Suprapubic skin (tissue), 4 donors: Measurements from ENCODE around the gene PIK3IP1. TPM values are rescaled to one million over a fixed set of nuclear protein-coding genes. Genes with fewer than 3 reads are reported as not detected.

Source experiments
- DNase-seq, 2 donors: peaks; one replicate each; pipeline ENCODE4 v3.0.0-alpha.2; 2019; ENCODE audit warnings: low spot score in 2 of 2
- H3K27ac ChIP-seq: fragments of 200-600 bp; sonication (generic); one replicate; pipeline ENCODE4 v1.5.1; 2019
- H3K27me3 ChIP-seq: fragments of 200-600 bp; sonication (generic); one replicate; pipeline ENCODE4 v1.5.1; 2019
- H3K36me3 ChIP-seq: fragments of 200-600 bp; sonication (generic); one replicate; pipeline ENCODE4 v1.5.1; 2019
- H3K4me1 ChIP-seq: fragments of 200-600 bp; sonication (generic); one replicate; pipeline ENCODE4 v1.5.1; 2019
- H3K4me3 ChIP-seq: fragments of 200-600 bp; sonication (generic); one replicate; pipeline ENCODE4 v1.5.1; 2019; ENCODE audit warnings: mild to moderate bottlenecking
- H3K9me3 ChIP-seq: fragments of 200-600 bp; sonication (generic); one replicate; pipeline ENCODE4 v1.5.1; 2019
- CTCF ChIP-seq, 2 donors: fragments of 200-600 bp in 1 of 2; fragments of 450-650 bp in 1 of 2; sonication (generic) in 1 of 2; IDR thresholded peaks; one replicate each; pipeline ENCODE4 v1.5.1; 2016 to 2019; ENCODE audit warnings: antibody characterized with exemption in 2 of 2, mild to moderate bottlenecking in 1 of 2, moderate library complexity in 1 of 2
- EP300 ChIP-seq: sonication (generic); formaldehyde crosslinking; IDR thresholded peaks from one replicate; pipeline ENCODE4 v1.6.1; 2017; ENCODE audit warnings: antibody characterized with exemption
- POLR2A ChIP-seq, 2 donors: fragments of 450-650 bp; IDR thresholded peaks; one replicate each; pipeline ENCODE4 v1.6.1; 2017; ENCODE audit warnings: antibody characterized with exemption in 2 of 2, mild to moderate bottlenecking in 2 of 2, moderate library complexity in 2 of 2
- POLR2AphosphoS5 ChIP-seq, 3 donors: sonication (generic); formaldehyde crosslinking; IDR thresholded peaks; one replicate each; pipeline ENCODE4 v1.6.1; 2017; ENCODE audit warnings: antibody characterized with exemption in 3 of 3
- WGBS: methylation state at CpG from one replicate; pipeline ENCODE4 v1.1.5; 2018; 5-methylcytosine and 5-hydroxymethylcytosine counted together
- total RNA-seq, 4 donors: library from RNA; depleted of rRNA; stranded (reverse); fragments of >200 nt; gene quantifications; one replicate each; pipeline ENCODE4 v1.1.0, GENCODE V29; 2016

Gene PIK3IP1
- total RNA-seq, 4 donors from 2014 or later = 40.7 to 126 (median 64.4) TPM

DNA sequence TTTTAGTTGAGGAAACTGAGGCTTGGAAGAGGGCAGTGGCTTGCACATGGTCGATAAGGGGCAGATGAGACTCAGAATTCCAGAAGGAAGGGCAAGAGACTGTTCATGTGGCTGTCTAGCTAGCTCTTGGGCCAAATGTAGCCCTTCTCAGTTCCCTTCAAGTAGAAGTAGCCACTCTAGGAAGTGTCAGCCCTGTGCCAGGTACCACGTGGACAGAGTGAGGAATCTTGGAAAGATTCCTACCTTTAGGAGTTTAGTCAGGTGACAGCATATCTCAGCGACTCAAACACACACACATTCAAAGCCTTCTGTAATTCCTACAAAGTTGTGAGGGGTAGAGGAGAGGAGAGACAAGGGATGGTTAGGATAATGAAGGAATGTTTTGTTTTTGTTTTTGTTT lies 18.3 kb downstream of the PIK3IP1 start:
- DNase-seq = no peak
- H3K4me1 ChIP-seq = peaks cover 11% of the 10 kb centered on the region
- H3K36me3 ChIP-seq = peaks cover 77% of the 10 kb centered on the region

DNA sequence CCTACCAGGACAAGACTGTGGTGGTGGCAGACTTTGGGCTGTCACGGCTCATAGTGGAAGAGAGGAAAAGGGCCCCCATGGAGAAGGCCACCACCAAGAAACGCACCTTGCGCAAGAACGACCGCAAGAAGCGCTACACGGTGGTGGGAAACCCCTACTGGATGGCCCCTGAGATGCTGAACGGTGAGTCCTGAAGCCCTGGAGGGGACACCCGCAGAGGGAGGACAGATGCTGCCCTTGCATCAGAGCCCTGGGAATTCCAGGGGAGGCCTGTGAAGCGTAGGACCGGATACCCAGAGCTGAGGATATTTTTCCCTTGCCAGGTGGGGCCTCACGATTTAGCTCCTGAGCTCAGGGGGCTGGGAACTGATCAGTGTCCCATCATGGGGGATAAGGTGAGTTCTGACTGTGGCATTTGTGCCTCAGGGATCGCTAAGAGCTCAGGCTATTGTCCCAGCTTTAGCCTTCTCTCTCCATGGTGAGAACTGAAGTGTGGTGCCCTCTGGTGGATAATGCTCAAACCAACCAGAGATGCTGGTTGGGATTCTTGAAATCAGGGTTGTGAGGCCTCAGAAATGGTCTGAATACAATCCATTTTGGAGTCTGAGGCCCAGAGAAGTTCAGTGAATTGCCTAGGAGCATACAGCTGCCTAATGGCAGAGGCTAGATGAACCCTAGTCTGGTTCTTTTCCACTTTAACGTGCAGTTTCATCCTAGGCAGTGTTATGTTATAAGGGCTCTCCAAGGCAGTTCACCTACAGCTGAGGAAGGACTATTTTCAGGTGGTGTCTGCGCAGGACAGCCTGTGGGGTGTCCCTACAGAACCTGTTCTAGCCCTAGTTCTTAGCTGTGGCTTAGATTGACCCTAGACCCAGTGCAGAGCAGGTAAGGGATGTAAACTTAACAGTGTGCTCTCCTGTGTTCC lies 19.5 kb downstream of the PIK3IP1 start:
- Histone ChIP-seq H3K27me3 (no peaks in the 10 kb centered on the region), H3K27ac (no peak overlapping the region), H3K9me3 (no peaks in the 10 kb centered on the region), H3K4me3 (no peak overlapping the region), H3K4me1 (peaks cover 8% of the 10 kb centered on the region), H3K36me3 (peaks cover 75% of the 10 kb centered on the region)
- no peak for DNase-seq
- TF ChIP-seq CTCF (IDR thresholded peaks at IDR 0.05) (peak; percentile 49 to 62), POLR2AphosphoS5 (IDR thresholded peaks at IDR 0.05) (no peak)
- 83% methylated on average over 9 of the region's 15 CpGs for WGBS

More for the DNA sequence above, 18.3 kb downstream of the PIK3IP1 start:
- WGBS = 73% methylated on average over 3 of the region's 3 CpGs
- H3K27ac ChIP-seq = no peak overlapping the region
- TF ChIP-seq POLR2AphosphoS5 (IDR thresholded peaks at IDR 0.05) (no peak), EP300 (no peak), POLR2A (IDR thresholded peaks at IDR 0.05) (no peak), CTCF (IDR thresholded peaks at IDR 0.05) (no peak)
- H3K27me3 ChIP-seq = no peaks in the 10 kb centered on the region
- no peaks in the 10 kb centered on the region for H3K9me3 ChIP-seq
- H3K4me3 ChIP-seq = no peak overlapping the region

- TF ChIP-seq EP300 (no peak), CTCF (IDR thresholded peaks at IDR 0.05) (no peak), POLR2AphosphoS5 (IDR thresholded peaks at IDR 0.05) (no peak), POLR2A (IDR thresholded peaks at IDR 0.05) (no peak)
- Histone ChIP-seq H3K4me3 (no peak overlapping the region), H3K4me1 (peaks cover 8% of the 10 kb centered on the region), H3K27ac (no peak overlapping the region), H3K36me3 (peaks cover 77% of the 10 kb centered on the region), H3K27me3 (no peaks in the 10 kb centered on the region), H3K9me3 (no peaks in the 10 kb centered on the region)
- WGBS = 78% methylated on average over 3 of the region's 3 CpGs
- DNase-seq = no peak
Observed at GRCh38 chr22:31271485-31271884, 20.8 kb downstream of the PIK3IP1 start.

GRCh38 chr22:31271026-31271425 lies 21.3 kb downstream of the PIK3IP1 start:
- Histone ChIP-seq H3K27me3 (no peaks in the 10 kb centered on the region), H3K4me1 (peaks cover 8% of the 10 kb centered on the region), H3K9me3 (no peaks in the 10 kb centered on the region), H3K4me3 (no peak overlapping the region), H3K27ac (no peak overlapping the region), H3K36me3 (peaks cover 80% of the 10 kb centered on the region)
- no peak for TF ChIP-seq POLR2AphosphoS5 (IDR thresholded peaks at IDR 0.05)
- TF ChIP-seq CTCF (IDR thresholded peaks at IDR 0.05) = no peak
- no peak for TF ChIP-seq EP300
- TF ChIP-seq POLR2A (IDR thresholded peaks at IDR 0.05) = no peak
- DNase-seq = no peak
- 95% methylated on average over 4 of the region's 4 CpGs for WGBS

GRCh38 chr22:31269892-31270579 lies 22.3 kb downstream of the PIK3IP1 start:
- TF ChIP-seq POLR2AphosphoS5 (IDR thresholded peaks at IDR 0.05) = no peak
- TF ChIP-seq CTCF (IDR thresholded peaks at IDR 0.05) = no peak
- no peak for TF ChIP-seq POLR2A (IDR thresholded peaks at IDR 0.05)
- TF ChIP-seq EP300 = no peak
- H3K36me3 ChIP-seq = peaks cover 80% of the 10 kb centered on the region
- H3K27ac ChIP-seq = no peak overlapping the region
- DNase-seq = no peak
- no peak overlapping the region for H3K4me3 ChIP-seq
- WGBS = 44% methylated on average over 2 of the region's 3 CpGs
- peaks cover 4% of the 10 kb centered on the region for H3K4me1 ChIP-seq
- H3K27me3 ChIP-seq = no peaks in the 10 kb centered on the region
- H3K9me3 ChIP-seq = no peaks in the 10 kb centered on the region
